ENCODE data around the gene SLIT1. TPM values are rescaled to one million over a fixed set of nuclear protein-coding genes. Genes with fewer than 3 reads are reported as not detected.
A peak's percentile ranks its signal among the peaks of the same experiment; 100 is the strongest.

SLIT1 gene
- total RNA-seq, 2 donors from 2014 or later, result 0.44 to 0.50 TPM

GRCh38 chr10:97024168-97025073, 161.3 kb downstream of the SLIT1 start:
- H3K9me3 ChIP-seq (ENCODE audit: control insufficient read depth, low read length, poor library complexity, severe bottlenecking), result no peaks in the 10 kb centered on the region

DNA sequence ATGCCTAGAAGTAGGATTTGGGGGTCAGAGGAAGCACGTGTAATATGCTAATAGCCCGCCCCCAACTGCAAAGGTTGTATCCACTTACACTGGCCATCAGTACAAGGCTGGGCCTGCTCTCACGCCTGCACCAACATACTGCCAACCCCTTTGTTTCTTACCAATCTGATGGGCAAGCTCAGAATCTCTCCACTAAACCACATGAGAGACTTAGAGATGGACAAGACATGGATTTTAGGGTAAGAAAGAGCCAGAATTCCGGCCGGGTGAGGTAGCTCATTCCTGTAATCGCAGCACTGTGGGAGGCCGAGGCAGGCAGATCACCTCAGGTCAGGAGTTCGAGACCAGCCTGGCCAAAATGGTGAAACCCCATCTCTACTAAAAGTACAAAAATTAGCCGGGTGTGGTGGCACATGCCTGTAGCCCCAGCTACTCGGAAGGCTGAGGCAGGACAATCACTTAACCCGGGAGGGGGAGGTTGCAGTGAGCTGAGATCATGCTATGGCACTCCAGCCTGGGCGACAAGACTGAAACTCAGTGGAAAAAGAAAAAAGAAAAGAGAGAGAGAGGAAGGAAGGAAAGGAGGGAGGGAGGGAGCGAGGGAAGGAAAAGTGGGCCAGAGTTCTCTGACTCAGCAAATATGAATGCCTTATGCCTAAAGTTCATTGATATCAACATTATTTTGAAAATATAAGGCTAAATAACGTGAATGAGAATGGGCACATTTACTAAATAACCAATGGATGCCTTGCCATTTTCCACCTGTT, 162.2 kb downstream of the SLIT1 start:
- Mint-ChIP-seq H3K4me3 (no peak overlapping the region), H3K4me1 (no peaks in the 10 kb centered on the region), H3K27ac (no peak overlapping the region), H3K27me3 (peaks cover 11% of the 10 kb centered on the region), H3K36me3 (ENCODE audit: low read depth) (no peaks in the 10 kb centered on the region)
- no peaks in the 10 kb centered on the region for H3K9me3 ChIP-seq (ENCODE audit: control insufficient read depth, low read length, poor library complexity, severe bottlenecking)
- no peak for ATAC-seq
- no peak for DNase-seq

More at GRCh38 chr10:97024168-97025073, 161.3 kb downstream of the SLIT1 start:
- DNase-seq, result no peak
- H3K27me3 Mint-ChIP-seq, result peaks cover 19% of the 10 kb centered on the region
- H3K36me3 Mint-ChIP-seq (ENCODE audit: low read depth), result no peaks in the 10 kb centered on the region
- H3K4me3 Mint-ChIP-seq, result no peak overlapping the region
- no peak for ATAC-seq
- no peaks in the 10 kb centered on the region for H3K4me1 Mint-ChIP-seq
- H3K27ac Mint-ChIP-seq, result no peak overlapping the region

DNA sequence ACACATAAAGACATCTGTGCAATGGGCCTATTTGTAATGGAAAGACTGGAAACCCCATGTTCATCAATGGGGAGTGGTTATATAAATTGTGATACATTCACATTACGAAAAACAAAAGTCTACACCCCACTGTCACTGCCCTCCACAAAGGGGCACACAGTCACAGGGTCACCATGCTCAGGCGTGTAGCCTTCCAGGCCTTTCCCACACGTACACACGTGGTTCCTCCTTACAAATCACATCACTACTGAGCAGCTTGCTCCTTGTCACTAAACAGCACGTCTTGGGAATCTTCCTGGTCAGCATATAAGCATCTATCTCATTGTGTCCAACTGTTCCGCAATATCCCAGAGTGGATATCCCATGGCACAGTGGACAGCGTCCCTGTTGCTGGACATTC, 163.1 kb downstream of the SLIT1 start:
- H3K4me3 Mint-ChIP-seq, result no peak overlapping the region
- H3K27me3 Mint-ChIP-seq, result peaks cover under 1% of the 10 kb centered on the region
- H3K9me3 ChIP-seq (ENCODE audit: control insufficient read depth, low read length, poor library complexity, severe bottlenecking), result no peaks in the 10 kb centered on the region
- no peaks in the 10 kb centered on the region for H3K4me1 Mint-ChIP-seq
- no peak overlapping the region for H3K27ac Mint-ChIP-seq
- DNase-seq (no peak), ATAC-seq (no peak)
- H3K36me3 Mint-ChIP-seq (ENCODE audit: low read depth), result no peaks in the 10 kb centered on the region

- peaks cover 2% of the 10 kb centered on the region for H3K4me1 Mint-ChIP-seq
- no peak overlapping the region for H3K27ac Mint-ChIP-seq
- no peak overlapping the region for H3K4me3 Mint-ChIP-seq
Measured at GRCh38 chr10:97020452-97021400, 165.0 kb downstream of the SLIT1 start.

GRCh38 chr10:97019213-97019844, 166.4 kb downstream of the SLIT1 start:
- Mint-ChIP-seq H3K4me3 (no peak overlapping the region), H3K4me1 (peaks cover 2% of the 10 kb centered on the region), H3K27me3 (no peaks in the 10 kb centered on the region), H3K36me3 (ENCODE audit: low read depth) (no peaks in the 10 kb centered on the region), H3K27ac (peak overlapping the region; percentile 19)
- no peaks in the 10 kb centered on the region for H3K9me3 ChIP-seq (ENCODE audit: control insufficient read depth, low read length, poor library complexity, severe bottlenecking)
- DNase-seq (no peak), ATAC-seq (no peak)

More at GRCh38 chr10:97020452-97021400, 165.0 kb downstream of the SLIT1 start:
- no peaks in the 10 kb centered on the region for H3K27me3 Mint-ChIP-seq
- no peaks in the 10 kb centered on the region for H3K36me3 Mint-ChIP-seq (ENCODE audit: low read depth)
- ATAC-seq (no peak), DNase-seq (no peak)
- H3K9me3 ChIP-seq (ENCODE audit: control insufficient read depth, low read length, poor library complexity, severe bottlenecking), result no peaks in the 10 kb centered on the region

- no peaks in the 10 kb centered on the region for H3K9me3 ChIP-seq (ENCODE audit: control insufficient read depth, low read length, poor library complexity, severe bottlenecking)
- Mint-ChIP-seq H3K27me3 (no peaks in the 10 kb centered on the region), H3K27ac (no peak overlapping the region), H3K4me1 (peaks cover 2% of the 10 kb centered on the region), H3K4me3 (no peak overlapping the region), H3K36me3 (ENCODE audit: low read depth) (no peaks in the 10 kb centered on the region)
- ATAC-seq (no peak), DNase-seq (no peak)
Measured at GRCh38 chr10:97018251-97019212, 167.2 kb downstream of the SLIT1 start.

GRCh38 chr10:97017474-97017903, 168.3 kb downstream of the SLIT1 start:
- no peaks in the 10 kb centered on the region for H3K27me3 Mint-ChIP-seq
- DNase-seq, result no peak
- H3K4me1 Mint-ChIP-seq, result peaks cover 2% of the 10 kb centered on the region
- H3K4me3 Mint-ChIP-seq, result no peak overlapping the region
- no peak for ATAC-seq
- peak overlapping the region; percentile 41 for H3K27ac Mint-ChIP-seq
- no peaks in the 10 kb centered on the region for H3K36me3 Mint-ChIP-seq (ENCODE audit: low read depth)
- H3K9me3 ChIP-seq (ENCODE audit: control insufficient read depth, low read length, poor library complexity, severe bottlenecking), result no peaks in the 10 kb centered on the region

- peak overlapping the region; percentile 41 for H3K27ac Mint-ChIP-seq
- no peaks in the 10 kb centered on the region for H3K27me3 Mint-ChIP-seq
- H3K9me3 ChIP-seq (ENCODE audit: control insufficient read depth, low read length, poor library complexity, severe bottlenecking), result no peaks in the 10 kb centered on the region
- H3K4me1 Mint-ChIP-seq, result peaks cover 2% of the 10 kb centered on the region
- DNase-seq (no peak), ATAC-seq (no peak)
- H3K4me3 Mint-ChIP-seq, result peak overlapping the region; percentile 50
- H3K36me3 Mint-ChIP-seq (ENCODE audit: low read depth), result no peaks in the 10 kb centered on the region
Measured at GRCh38 chr10:97016728-97017473, 168.9 kb downstream of the SLIT1 start.

GRCh38 chr10:97015240-97015639, 170.5 kb downstream of the SLIT1 start:
- DNase-seq (no peak), ATAC-seq (no peak)
- Mint-ChIP-seq H3K27me3 (no peaks in the 10 kb centered on the region), H3K4me1 (peaks cover 2% of the 10 kb centered on the region), H3K36me3 (ENCODE audit: low read depth) (no peaks in the 10 kb centered on the region), H3K27ac (no peak overlapping the region), H3K4me3 (no peak overlapping the region)
- H3K9me3 ChIP-seq (ENCODE audit: control insufficient read depth, low read length, poor library complexity, severe bottlenecking), result no peaks in the 10 kb centered on the region

DNA sequence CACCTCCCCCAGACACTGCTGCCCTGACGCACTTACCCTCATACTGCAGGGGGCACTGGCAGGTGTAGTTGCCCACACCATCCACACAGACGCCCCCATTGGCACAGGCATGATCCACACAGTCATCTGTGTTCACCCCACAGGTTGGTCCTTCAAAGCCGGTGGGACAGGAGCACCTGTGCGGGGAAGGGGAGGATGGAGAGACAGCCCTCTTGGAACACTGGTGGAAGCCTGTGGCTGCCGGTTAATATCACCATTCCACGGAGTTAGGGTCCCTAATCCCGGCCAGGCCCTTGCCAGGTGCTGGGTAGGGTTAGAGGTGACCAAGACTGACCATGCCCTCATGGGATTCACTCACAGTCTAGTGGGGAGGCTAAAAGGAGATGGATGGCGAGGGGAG, 171.8 kb downstream of the SLIT1 start:
- Mint-ChIP-seq H3K27ac (no peak overlapping the region), H3K4me1 (peaks cover 2% of the 10 kb centered on the region), H3K4me3 (no peak overlapping the region), H3K36me3 (ENCODE audit: low read depth) (no peaks in the 10 kb centered on the region), H3K27me3 (no peaks in the 10 kb centered on the region)
- DNase-seq, result no peak
- no peak for ATAC-seq
- no peaks in the 10 kb centered on the region for H3K9me3 ChIP-seq (ENCODE audit: control insufficient read depth, low read length, poor library complexity, severe bottlenecking)

GRCh38 chr10:97013568-97013967, 172.2 kb downstream of the SLIT1 start:
- H3K36me3 Mint-ChIP-seq (ENCODE audit: low read depth), result no peaks in the 10 kb centered on the region
- ATAC-seq (no peak), DNase-seq (no peak)
- H3K4me3 Mint-ChIP-seq, result no peak overlapping the region
- no peak overlapping the region for H3K27ac Mint-ChIP-seq
- no peaks in the 10 kb centered on the region for H3K9me3 ChIP-seq (ENCODE audit: control insufficient read depth, low read length, poor library complexity, severe bottlenecking)
- no peaks in the 10 kb centered on the region for H3K27me3 Mint-ChIP-seq
- H3K4me1 Mint-ChIP-seq, result peaks cover 2% of the 10 kb centered on the region

All from T-helper 17 cell (primary cell).